ENCODE results near the gene PIP5K1B.

DNA sequence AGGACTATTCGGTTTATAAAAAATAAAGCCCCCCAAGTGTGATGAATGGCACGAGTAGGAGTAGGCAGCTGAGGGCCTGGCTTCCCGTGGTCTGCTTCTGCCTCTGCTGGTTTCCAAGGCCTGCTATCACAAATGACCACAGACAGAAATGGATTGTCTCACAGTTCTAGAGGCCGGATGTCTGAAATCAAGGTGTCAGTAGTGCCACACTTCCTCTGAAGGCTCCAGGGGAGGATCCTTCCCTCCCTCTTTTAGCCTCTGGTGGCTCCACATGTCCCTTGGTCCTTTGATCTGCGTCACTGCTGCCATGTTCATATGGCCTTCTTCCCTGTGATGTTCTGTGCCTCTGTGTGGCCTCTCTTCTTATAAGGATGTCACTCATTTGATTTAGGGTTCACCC is 293.8 kb downstream of the PIP5K1B start:
- TF ChIP-seq, protein P1, sequence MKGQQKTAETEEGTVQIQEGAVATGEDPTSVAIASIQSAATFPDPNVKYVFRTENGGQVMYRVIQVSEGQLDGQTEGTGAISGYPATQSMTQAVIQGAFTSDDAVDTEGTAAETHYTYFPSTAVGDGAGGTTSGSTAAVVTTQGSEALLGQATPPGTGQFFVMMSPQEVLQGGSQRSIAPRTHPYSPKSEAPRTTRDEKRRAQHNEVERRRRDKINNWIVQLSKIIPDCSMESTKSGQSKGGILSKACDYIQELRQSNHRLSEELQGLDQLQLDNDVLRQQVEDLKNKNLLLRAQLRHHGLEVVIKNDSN (IDR thresholded peaks at IDR 0.05) = no peak
- TF ChIP-seq TEAD4 (IDR thresholded peaks at IDR 0.05) = no peak
- TF ChIP-seq, protein P2, sequence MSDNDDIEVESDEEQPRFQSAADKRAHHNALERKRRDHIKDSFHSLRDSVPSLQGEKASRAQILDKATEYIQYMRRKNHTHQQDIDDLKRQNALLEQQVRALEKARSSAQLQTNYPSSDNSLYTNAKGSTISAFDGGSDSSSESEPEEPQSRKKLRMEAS (IDR thresholded peaks at IDR 0.05) = no peak
- TF ChIP-seq FOXM1 (IDR thresholded peaks at IDR 0.05; ENCODE audit: borderline replicate concordance, low read depth) = no peak
- TF ChIP-seq YY1 (IDR thresholded peaks at IDR 0.05; ENCODE audit: low read depth) = no peak
- no peak for TF ChIP-seq TCF12 (IDR thresholded peaks at IDR 0.05; ENCODE audit: low read depth)
